ENCODE measurements around the gene FMN1. TPM values are rescaled to one million over a fixed set of nuclear protein-coding genes. Genes with fewer than 3 reads are reported as not detected.

The FMN1 gene
- total RNA-seq, 1 donor from 2014 or later, result 1.6 TPM

- H3K27me3 Mint-ChIP-seq (ENCODE audit: low read depth), result peaks cover 22% of the 10 kb centered on the region
- no peak overlapping the region for H3K27ac Mint-ChIP-seq
- TF ChIP-seq CTCF (IDR thresholded peaks at IDR 0.05; ENCODE audit: unreplicated experiment), result no peak
- no peak for DNase-seq (ENCODE audit: low spot score in 2 of 2, unreplicated experiment in 2 of 2)
- no peaks in the 10 kb centered on the region for H3K36me3 Mint-ChIP-seq
- peaks cover 6% of the 10 kb centered on the region for H3K9me3 Mint-ChIP-seq
- peaks cover 5% of the 10 kb centered on the region for H3K4me1 Mint-ChIP-seq
- no peak overlapping the region for H3K4me3 Mint-ChIP-seq
Measured at GRCh38 chr15:33109345-33109744, 85.2 kb downstream of the FMN1 start.

- no peak for DNase-seq (ENCODE audit: low spot score in 2 of 2, unreplicated experiment in 2 of 2)
- Mint-ChIP-seq H3K4me1 (peaks cover 5% of the 10 kb centered on the region), H3K27me3 (ENCODE audit: low read depth) (peaks cover 22% of the 10 kb centered on the region), H3K9me3 (peaks cover 6% of the 10 kb centered on the region), H3K4me3 (no peak overlapping the region), H3K27ac (no peak overlapping the region), H3K36me3 (no peaks in the 10 kb centered on the region)
- TF ChIP-seq CTCF (IDR thresholded peaks at IDR 0.05; ENCODE audit: unreplicated experiment), result no peak
Measured at GRCh38 chr15:33108518-33108917, 86.0 kb downstream of the FMN1 start.

GRCh38 chr15:33107950-33108349, 86.6 kb downstream of the FMN1 start:
- TF ChIP-seq CTCF (IDR thresholded peaks at IDR 0.05; ENCODE audit: unreplicated experiment), result no peak
- H3K36me3 Mint-ChIP-seq, result no peaks in the 10 kb centered on the region
- H3K9me3 Mint-ChIP-seq, result peaks cover 6% of the 10 kb centered on the region
- H3K4me3 Mint-ChIP-seq, result no peak overlapping the region
- DNase-seq (ENCODE audit: low spot score in 2 of 2, unreplicated experiment in 2 of 2), result no peak
- H3K27me3 Mint-ChIP-seq (ENCODE audit: low read depth), result peaks cover 27% of the 10 kb centered on the region
- H3K27ac Mint-ChIP-seq, result no peak overlapping the region
- peaks cover 5% of the 10 kb centered on the region for H3K4me1 Mint-ChIP-seq

- Mint-ChIP-seq H3K9me3 (peaks cover 1% of the 10 kb centered on the region), H3K4me1 (peaks cover 5% of the 10 kb centered on the region), H3K27ac (no peak overlapping the region)
Measured at GRCh38 chr15:33104212-33104611, 90.3 kb downstream of the FMN1 start.

GRCh38 chr15:33101036-33101435, 93.5 kb downstream of the FMN1 start:
- no peak for TF ChIP-seq CTCF (IDR thresholded peaks at IDR 0.05; ENCODE audit: unreplicated experiment)
- DNase-seq (ENCODE audit: low spot score in 2 of 2, unreplicated experiment in 2 of 2), result no peak
- no peak overlapping the region for H3K4me3 Mint-ChIP-seq
- H3K9me3 Mint-ChIP-seq, result peaks cover 4% of the 10 kb centered on the region
- no peaks in the 10 kb centered on the region for H3K36me3 Mint-ChIP-seq
- peaks cover 2% of the 10 kb centered on the region for H3K4me1 Mint-ChIP-seq
- H3K27me3 Mint-ChIP-seq (ENCODE audit: low read depth), result peaks cover 22% of the 10 kb centered on the region
- H3K27ac Mint-ChIP-seq, result no peak overlapping the region

More at GRCh38 chr15:33104212-33104611, 90.3 kb downstream of the FMN1 start:
- no peak for TF ChIP-seq CTCF (IDR thresholded peaks at IDR 0.05; ENCODE audit: unreplicated experiment)
- DNase-seq (ENCODE audit: low spot score in 2 of 2, unreplicated experiment in 2 of 2), result no peak
- H3K27me3 Mint-ChIP-seq (ENCODE audit: low read depth), result peaks cover 38% of the 10 kb centered on the region
- H3K4me3 Mint-ChIP-seq, result no peak overlapping the region
- no peaks in the 10 kb centered on the region for H3K36me3 Mint-ChIP-seq

GRCh38 chr15:33100314-33100713, 94.2 kb downstream of the FMN1 start:
- Mint-ChIP-seq H3K4me3 (no peak overlapping the region), H3K27me3 (ENCODE audit: low read depth) (peaks cover 19% of the 10 kb centered on the region), H3K4me1 (peaks cover 2% of the 10 kb centered on the region), H3K9me3 (peaks cover 4% of the 10 kb centered on the region), H3K27ac (no peak overlapping the region), H3K36me3 (no peaks in the 10 kb centered on the region)
- no peak for TF ChIP-seq CTCF (IDR thresholded peaks at IDR 0.05; ENCODE audit: unreplicated experiment)
- no peak for DNase-seq (ENCODE audit: low spot score in 2 of 2, unreplicated experiment in 2 of 2)

Measured in mesothelial cell of epicardium (in vitro differentiated cells).